Keratinocyte (primary cell): ENCODE data around the gene ABLIM2. TPM values are rescaled to one million over a fixed set of nuclear protein-coding genes. Genes with fewer than 3 reads are reported as not detected.

ENCODE experiments used
- DNase-seq: peaks from one replicate; pipeline ENCODE4 v3.0.0-alpha.2; 2011; ENCODE audit warnings: low read depth, missing footprints, low spot score
- FAIRE-seq: peaks from 2 replicates; lab custom pipeline; 2011; peaks lifted over from hg19 to GRCh38; lab: Jason Lieb, UNC
- H2AFZ ChIP-seq: 2 replicates; pipeline ENCODE4 v1.6.0; 2012; ENCODE audit warnings: low read length, control low read depth, inconsistent platforms; ENCODE audit not compliant: control insufficient read depth
- H3K27ac ChIP-seq: 2 replicates; pipeline ENCODE4 v1.5.1; 2011; ENCODE audit warnings: low read length; ENCODE audit not compliant: control insufficient read depth, insufficient read depth
- H3K27me3 ChIP-seq: 3 replicates; pipeline ENCODE4 v1.6.0; 2011; ENCODE audit warnings: low read length; ENCODE audit not compliant: control insufficient read depth, insufficient read depth; ENCODE audit errors: extremely low read depth
- H3K36me3 ChIP-seq, 2 experiments: 2 replicates in 1 of 2; 3 replicates in 1 of 2; pipeline ENCODE4 v1.5.1; 2011; ENCODE audit warnings: low read length in 2 of 2, mild to moderate bottlenecking in 1 of 2; ENCODE audit not compliant: control insufficient read depth in 2 of 2, insufficient read depth in 2 of 2; ENCODE audit errors: extremely low read depth in 1 of 2
- H3K4me1 ChIP-seq: 3 replicates; pipeline ENCODE4 v1.5.1; 2011; ENCODE audit warnings: low read length; ENCODE audit not compliant: control insufficient read depth, insufficient read depth; ENCODE audit errors: extremely low read depth
- H3K4me2 ChIP-seq: 3 replicates; pipeline ENCODE4 v1.6.0; 2011; ENCODE audit warnings: low read depth, low read length; ENCODE audit not compliant: control insufficient read depth, insufficient read depth; ENCODE audit errors: extremely low read depth
- H3K4me3 ChIP-seq, 3 experiments: fragments of 200-600 bp in 1 of 3; sonication (generic) in 1 of 3; 2 replicates in 2 of 3; 3 replicates in 1 of 3; pipeline ENCODE4 v1.5.1; 2011 to 2016; ENCODE audit warnings: low read length in 3 of 3, mild to moderate bottlenecking in 3 of 3, control low read depth in 2 of 3, inconsistent platforms in 1 of 3, low read depth in 1 of 3, mixed read lengths in 1 of 3, mixed run types in 1 of 3, moderate library complexity in 1 of 3; ENCODE audit not compliant: control insufficient read depth in 2 of 3, insufficient read depth in 2 of 3; ENCODE audit errors: extremely low read depth in 1 of 3
- H3K79me2 ChIP-seq: 2 replicates; pipeline ENCODE4 v1.6.0; 2012; ENCODE audit warnings: low read length; ENCODE audit not compliant: control insufficient read depth, insufficient read depth
- H3K9ac ChIP-seq: 3 replicates; pipeline ENCODE4 v1.6.0; 2011; ENCODE audit warnings: low read length; ENCODE audit not compliant: control insufficient read depth, insufficient read depth; ENCODE audit errors: extremely low read depth
- H3K9me1 ChIP-seq: 3 replicates; pipeline ENCODE4 v1.6.0; 2011; ENCODE audit warnings: low read length; ENCODE audit not compliant: control insufficient read depth, insufficient read depth; ENCODE audit errors: extremely low read depth
- H3K9me3 ChIP-seq: 2 replicates; pipeline ENCODE4 v1.5.1; 2012; ENCODE audit warnings: low read depth, low read length; ENCODE audit not compliant: control insufficient read depth
- H4K20me1 ChIP-seq: 3 replicates; pipeline ENCODE4 v1.6.0; 2011; ENCODE audit warnings: low read length; ENCODE audit not compliant: control insufficient read depth, insufficient read depth; ENCODE audit errors: extremely low read depth
- CTCF ChIP-seq, 3 experiments: IDR thresholded peaks in 1 of 3; conservative IDR thresholded peaks in 1 of 3; optimal IDR thresholded peaks in 1 of 3; 2 replicates in 2 of 3; 3 replicates in 1 of 3; pipeline versions ENCODE3 to v1.5.1; 2011; ENCODE audit warnings: low read length in 3 of 3, mild to moderate bottlenecking in 3 of 3, moderate library complexity in 2 of 3, control low read depth in 1 of 3, inconsistent platforms in 1 of 3; ENCODE audit not compliant: insufficient read depth in 2 of 3; ENCODE audit errors: extremely low read depth in 1 of 3
- EZH2 ChIP-seq: IDR thresholded peaks from one replicate; pipeline ENCODE4 v1.6.1; 2012; ENCODE audit warnings: inconsistent platforms, mild to moderate bottlenecking, low read length, moderate library complexity
- dilution Hi-C: fragments of 300-500 bp; cut with MboI; formaldehyde crosslinking; loops from one replicate; pipeline ENCODE4 v1.7.0; 2020; ENCODE audit warnings: low sequenced_read_pairs; ENCODE audit not compliant: extremely low pct_ligation_motif_present
- polyA plus RNA-seq, 5 experiments: library from polyadenylated mRNA; depleted of rRNA in 3 of 5; stranded (reverse) in 3 of 5; stranded (forward) in 1 of 5; unstranded in 1 of 5; fragments of >200 nt; gene quantifications; 1 replicate in 1 of 5; 2 replicates in 3 of 5; 3 replicates in 1 of 5; pipeline versions ENCODE4 v1.2.1 to v1.2.3, GENCODE V29; 2011 to 2012; ENCODE audit warnings: missing spikeins in 2 of 5, low read depth in 1 of 5, low replicate concordance in 1 of 5

Gene ABLIM2
- polyA plus RNA-seq, 1 donor (not counting 4 experiments of a cell fraction or from before 2014, with no cell fraction given): 0.94 TPM

- dilution Hi-C loops: no loop called here
- no peaks in the 10 kb centered on the region for H3K4me1 ChIP-seq
- DNase-seq (no peak), FAIRE-seq (no peak)
- no peak overlapping the region for H3K9ac ChIP-seq
- no peaks in the 10 kb centered on the region for H3K36me3 ChIP-seq
- no peak overlapping the region for H3K4me3 ChIP-seq
- H4K20me1 ChIP-seq: no peaks in the 10 kb centered on the region
- H3K27me3 ChIP-seq: no peaks in the 10 kb centered on the region
- no peak overlapping the region for H3K27ac ChIP-seq
- no peaks in the 10 kb centered on the region for H3K9me3 ChIP-seq
- H3K9me1 ChIP-seq: no peaks in the 10 kb centered on the region
- TF ChIP-seq EZH2: no peak
- no peak for TF ChIP-seq CTCF (optimal IDR thresholded peaks at IDR 0.05 in 1 of 3, IDR thresholded peaks at IDR 0.05 in 1 of 3, conservative IDR thresholded peaks at IDR 0.05 in 1 of 3; ENCODE audit: extremely low read depth in 1 of 3, insufficient read depth in 2 of 3, low read length in 3 of 3)
- no peaks in the 10 kb centered on the region for H3K79me2 ChIP-seq
- H2AFZ ChIP-seq: no peak overlapping the region
- H3K4me2 ChIP-seq: no peak overlapping the region
These were observed 113.9 kb downstream of the ABLIM2 start for GRCh38 chr4:8044699-8045098.

- Histone ChIP-seq H4K20me1 (no peaks in the 10 kb centered on the region), H3K27ac (no peak overlapping the region), H3K36me3 (no peaks in the 10 kb centered on the region), H3K27me3 (peaks cover 3% of the 10 kb centered on the region), H3K9me1 (no peaks in the 10 kb centered on the region), H3K9ac (no peak overlapping the region), H3K4me3 (no peak overlapping the region), H3K4me1 (no peaks in the 10 kb centered on the region), H3K9me3 (no peaks in the 10 kb centered on the region), H3K4me2 (no peak overlapping the region), H2AFZ (no peak overlapping the region), H3K79me2 (no peaks in the 10 kb centered on the region)
- TF ChIP-seq EZH2 (no peak), CTCF (optimal IDR thresholded peaks at IDR 0.05 in 1 of 3, IDR thresholded peaks at IDR 0.05 in 1 of 3, conservative IDR thresholded peaks at IDR 0.05 in 1 of 3; ENCODE audit: extremely low read depth in 1 of 3, insufficient read depth in 2 of 3, low read length in 3 of 3) (no peak)
- DNase-seq (no peak), FAIRE-seq (no peak)
- dilution Hi-C loops: no loop called here
These were observed 114.4 kb downstream of the ABLIM2 start for GRCh38 chr4:8044244-8044643.
